Measurements from ENCODE around the gene NAA40. TPM values are rescaled to one million over a fixed set of nuclear protein-coding genes. Genes with fewer than 3 reads are reported as not detected.

NAA40 gene
- total and polyA plus RNA-seq, 10 of the 15 experiments (the other 5 are each of a cell fraction or from before 2014, with no cell fraction given), result 4.8 to 31.6 (median 22.2) TPM

GRCh38 chr11:63893355-63893754, 45.4 kb upstream of the NAA40 start:
- in situ Hi-C loops (cut with MboI) (no loop called here), intact Hi-C loops (cut with micrococcal nuclease; ENCODE audit: unreplicated experiment) (no loop called here)
- Histone ChIP-seq H2AFZ (ENCODE audit: control insufficient read depth, low read depth, low read length) (no peak overlapping the region), H3K79me2 (ENCODE audit: control insufficient read depth, insufficient read depth, low read length) (peaks cover 25% of the 10 kb centered on the region), H4K20me1 (ENCODE audit: control insufficient read depth, insufficient read depth) (no peaks in the 10 kb centered on the region), H3K4me2 (ENCODE audit: control insufficient read depth, insufficient read depth) (no peak overlapping the region), H3K9ac (ENCODE audit: control insufficient read depth, insufficient read depth, low read length) (no peak overlapping the region), H3K27me3 (replicated peaks in 1 of 2; ENCODE audit: control insufficient read depth in 2 of 2, insufficient read depth in 2 of 2, low read length in 1 of 2) (no peaks in the 10 kb centered on the region), H3K27ac (ENCODE audit: control insufficient read depth, insufficient read depth) (no peak overlapping the region), H3K9me3 (replicated peaks; ENCODE audit: control insufficient read depth, insufficient read depth, low read length) (no peaks in the 10 kb centered on the region), H3K36me3 (ENCODE audit: control insufficient read depth in 2 of 2, insufficient read depth in 2 of 2, low read length in 1 of 2) (peaks cover 22 to 29% of the 10 kb centered on the region in 2 experiments), H3K4me3 (no peak overlapping the region), H3K4me1 (ENCODE audit: control insufficient read depth, insufficient read depth, low read length) (peaks cover 9% of the 10 kb centered on the region)
- TF ChIP-seq GATAD2B (conservative IDR thresholded peaks at IDR 0.05; ENCODE audit: low read depth) (no peak), ZBTB11 (CRISPR knock-in tag; IDR thresholded peaks at IDR 0.05) (no peak), ZNF217 (IDR thresholded peaks at IDR 0.05) (no peak), ATF7 (IDR thresholded peaks at IDR 0.05; ENCODE audit: low read depth) (no peak), ZBTB4 (CRISPR knock-in tag; IDR thresholded peaks at IDR 0.05) (no peak), RCOR1 (conservative IDR thresholded peaks at IDR 0.05; ENCODE audit: low read depth, low read length) (no peak), NR2F1 (conservative IDR thresholded peaks at IDR 0.05) (no peak), SUZ12 (IDR thresholded peaks at IDR 0.05; ENCODE audit: unreplicated experiment) (no peak), POU2F2 (IDR thresholded peaks at IDR 0.05; ENCODE audit: borderline replicate concordance, low read depth, low read length) (no peak), RELB (IDR thresholded peaks at IDR 0.05; ENCODE audit: low read depth) (no peak), MTA2 (IDR thresholded peaks at IDR 0.05; ENCODE audit: low read depth) (no peak), MYB (IDR thresholded peaks at IDR 0.05; ENCODE audit: borderline replicate concordance, low read depth, low read length) (no peak), GABPA (IDR thresholded peaks at IDR 0.05; ENCODE audit: low read depth) (no peak), YBX1 (IDR thresholded peaks at IDR 0.05) (no peak), SREBF2 (IDR thresholded peaks at IDR 0.05; ENCODE audit: low read length) (no peak), BHLHE40 (IDR thresholded peaks at IDR 0.05; ENCODE audit: borderline replicate concordance in 1 of 2, low read depth in 2 of 2, low read length in 1 of 2) (no peak), BMI1 (IDR thresholded peaks at IDR 0.05; ENCODE audit: borderline replicate concordance) (no peak), CBFB (IDR thresholded peaks at IDR 0.05; ENCODE audit: low read depth) (no peak), POLR2AphosphoS2 (IDR thresholded peaks at IDR 0.05; ENCODE audit: low read depth, low read length) (no peak)
- 97% methylated on average over 6 of the region's 6 CpGs for WGBS (ENCODE audit: insufficient coverage, insufficient replicate concordance, low lambda C conversion rate, missing lambda C conversion rate)
- ChIA-PET POLR2A (no interaction called here), RAD21 (ENCODE audit: unreplicated experiment) (no interaction called here), CTCF (no interaction called here), SMC1A (ENCODE audit: uncharacterized antibody, unreplicated experiment) (interaction anchor here (0.6 kb wide), 1 partner anchor 15 kb away, joined by 3 read pairs; no protein-coding TSS in a partner anchor)
- no peak for ATAC-seq
- no TSS peak for BruUV-seq (replicated peaks)
- no peak for FAIRE-seq
- no peak for DNase-seq (ENCODE audit: low read depth, low spot score)

Data from GM12878 (cell line).